C4-2B (cell line): ENCODE measurements around the gene EPHA1.
"Not testable (repeated sequence)": the region's sequence is repeated elsewhere in the genome, so short reads cannot be mapped to it uniquely, and the experiment has no call there.

Experiments used
- CTCF ChIP-seq: fragments of 450-650 bp; conservative IDR thresholded peaks from 2 replicates; pipeline ENCODE4 v1.5.1; 2017; ENCODE audit warnings: mild to moderate bottlenecking
- ZFX ChIP-seq: fragments of 450-650 bp; IDR thresholded peaks from 2 replicates; pipeline ENCODE4 v1.6.1; 2017

GRCh38 chr7:143392427-143392826, 16.2 kb downstream of the EPHA1 start:
- TF ChIP-seq CTCF, ZFX: not testable (repeated sequence)
